H1 (cell line): ENCODE data around the gene COPA. TPM values are rescaled to one million over a fixed set of nuclear protein-coding genes. Genes with fewer than 3 reads are reported as not detected.

ENCODE experiments used
- CTCF ChIA-PET: fragments of 300-600 bp; sonication (Branson Sonifier 250); formaldehyde crosslinking; loops from one replicate; lab custom pipeline; 2021; ENCODE audit not compliant: partially characterized antibody; lab: Charles Lee
- POLR2A ChIA-PET: fragments of 300-600 bp; sonication (Branson Sonifier 250); formaldehyde crosslinking; loops from one replicate; lab custom pipeline; 2021; ENCODE audit warnings: inconsistent platforms; ENCODE audit not compliant: partially characterized antibody; lab: Charles Lee
- DNase-seq, 2 experiments: peaks; one replicate each; pipeline versions ENCODE4 v3.0.0 to v3.0.0-alpha.2; 2010 to 2022; ENCODE audit warnings: low spot score in 2 of 2, low read depth in 1 of 2, mixed read lengths in 1 of 2
- FAIRE-seq: peaks from 2 replicates; lab custom pipeline; 2011; peaks lifted over from hg19 to GRCh38; lab: Jason Lieb, UNC
- H2AFZ ChIP-seq: 2 replicates; pipeline ENCODE4 v1.8.1; 2012; ENCODE audit warnings: low read length, inconsistent platforms
- H2AK5ac ChIP-seq: 2 replicates; pipeline ENCODE4 v1.6.1; 2013; ENCODE audit warnings: low read depth, low read length
- H2BK120ac ChIP-seq: replicated peaks from 2 replicates; pipeline ENCODE3; 2013; ENCODE audit warnings: low read depth, low read length, inconsistent platforms
- H2BK12ac ChIP-seq: 2 replicates; pipeline ENCODE4 v1.6.1; 2013; ENCODE audit warnings: low read depth, low read length
- H2BK15ac ChIP-seq: 2 replicates; pipeline ENCODE4 v1.6.1; 2013; ENCODE audit warnings: low read length
- H2BK20ac ChIP-seq: 2 replicates; pipeline ENCODE4 v1.6.1; 2013; ENCODE audit warnings: low read length
- H2BK5ac ChIP-seq: 2 replicates; pipeline ENCODE4 v1.6.1; 2013; ENCODE audit warnings: low read depth, low read length
- H3K14ac ChIP-seq: 2 replicates; pipeline ENCODE4 v1.6.1; 2013; ENCODE audit warnings: inconsistent platforms; ENCODE audit not compliant: insufficient read length
- H3K18ac ChIP-seq: 2 replicates; pipeline ENCODE4 v1.6.1; 2013; ENCODE audit warnings: low read length; ENCODE audit errors: extremely low read depth
- H3K23ac ChIP-seq: 2 replicates; pipeline ENCODE4 v1.6.1; 2013; ENCODE audit warnings: inconsistent platforms; ENCODE audit not compliant: insufficient read length
- H3K23me2 ChIP-seq: 2 replicates; pipeline ENCODE4 v1.6.1; 2013; ENCODE audit warnings: low read depth, low read length
- H3K27ac ChIP-seq: 2 replicates; pipeline ENCODE4 v1.6.1; 2011; ENCODE audit warnings: low read depth, low read length, inconsistent platforms
- H3K27me3 ChIP-seq, 4 experiments: replicated peaks in 1 of 4; 1 replicate in 1 of 4; 2 replicates in 3 of 4; pipeline versions ENCODE4 v1.6.1 to v1.8.1; 2011 to 2013; ENCODE audit warnings: low read length in 3 of 4, mild to moderate bottlenecking in 3 of 4, inconsistent platforms in 2 of 4, mixed read lengths in 2 of 4, moderate library complexity in 1 of 4; ENCODE audit not compliant: control insufficient read depth in 3 of 4, insufficient read depth in 3 of 4; ENCODE audit errors: extremely low read depth in 1 of 4
- H3K36me3 ChIP-seq, 4 experiments: 2 replicates each; pipeline versions ENCODE4 v1.6.1 to v1.8.1; 2011 to 2013; ENCODE audit warnings: mild to moderate bottlenecking in 4 of 4, low read length in 3 of 4, moderate library complexity in 2 of 4, control low read depth in 1 of 4, inconsistent platforms in 1 of 4; ENCODE audit not compliant: insufficient read depth in 4 of 4, control insufficient read depth in 2 of 4
- H3K4ac ChIP-seq: replicated peaks from 2 replicates; pipeline ENCODE3; 2013; ENCODE audit warnings: low read length, low read depth, mixed read lengths, inconsistent platforms; ENCODE audit not compliant: insufficient read length
- H3K4me1 ChIP-seq, 4 experiments: replicated peaks in 1 of 4; 1 replicate in 1 of 4; 2 replicates in 3 of 4; pipeline versions ENCODE4 v1.6.1 to v1.8.1; 2011 to 2013; ENCODE audit warnings: low read length in 3 of 4, inconsistent platforms in 2 of 4, mixed read lengths in 1 of 4; ENCODE audit not compliant: insufficient read depth in 4 of 4, control insufficient read depth in 3 of 4
- H3K4me2 ChIP-seq, 2 experiments: 2 replicates each; pipeline versions ENCODE4 v1.6.1 to v1.8.1; 2011 to 2013; ENCODE audit warnings: low read depth in 2 of 2, low read length in 2 of 2, control low read depth in 1 of 2, inconsistent platforms in 1 of 2, mild to moderate bottlenecking in 1 of 2; ENCODE audit not compliant: insufficient read depth in 1 of 2
- H3K4me3 ChIP-seq, 4 experiments: fragments of 200-600, 300-600 bp in 1 of 4; sonication (generic), shearing (Covaris generic), sonication (Bioruptor Twin) in 1 of 4; 2 replicates each; pipeline versions ENCODE4 v1.5.1 to v1.8.1; 2011 to 2016; ENCODE audit warnings: low read length in 4 of 4, low read depth in 3 of 4, control low read depth in 2 of 4, inconsistent platforms in 2 of 4, mild to moderate bottlenecking in 2 of 4, mixed read lengths in 1 of 4, moderate library complexity in 1 of 4; ENCODE audit not compliant: insufficient read depth in 2 of 4; ENCODE audit errors: extremely low read depth in 1 of 4
- H3K56ac ChIP-seq: replicated peaks from 2 replicates; pipeline ENCODE3; 2013; ENCODE audit warnings: low read depth, mild to moderate bottlenecking, mixed read lengths, low read length, inconsistent platforms; ENCODE audit not compliant: insufficient read length
- H3K79me1 ChIP-seq: 2 replicates; pipeline ENCODE4 v1.6.1; 2013; ENCODE audit warnings: low read depth, low read length, control low read depth
- H3K79me2 ChIP-seq, 2 experiments: 2 replicates each; pipeline versions ENCODE4 v1.6.1 to v1.8.1; 2012 to 2013; ENCODE audit warnings: low read length in 2 of 2, mild to moderate bottlenecking in 2 of 2, inconsistent platforms in 1 of 2; ENCODE audit not compliant: insufficient read depth in 2 of 2, control insufficient read depth in 1 of 2
- H3K9ac ChIP-seq, 4 experiments: replicated peaks in 1 of 4; 1 replicate in 1 of 4; 2 replicates in 3 of 4; pipeline versions ENCODE4 v1.6.1 to v1.8.1; 2011 to 2013; ENCODE audit warnings: low read depth in 3 of 4, low read length in 3 of 4, control low read depth in 2 of 4, mild to moderate bottlenecking in 2 of 4, moderate library complexity in 2 of 4, inconsistent platforms in 1 of 4; ENCODE audit errors: extremely low read depth in 1 of 4
- H3K9me3 ChIP-seq, 2 experiments: 2 replicates each; pipeline versions ENCODE4 v1.6.1 to v1.8.1; 2012 to 2013; ENCODE audit warnings: mild to moderate bottlenecking in 2 of 2, moderate library complexity in 2 of 2, control low read depth in 1 of 2, inconsistent platforms in 1 of 2, low read depth in 1 of 2, low read length in 1 of 2, mixed read lengths in 1 of 2; ENCODE audit not compliant: insufficient read depth in 2 of 2
- H4K20me1 ChIP-seq, 2 experiments: replicated peaks in 1 of 2; 2 replicates each; pipeline versions ENCODE3 to v1.8.1; 2011 to 2013; ENCODE audit warnings: inconsistent platforms in 2 of 2, low read length in 2 of 2, mild to moderate bottlenecking in 1 of 2; ENCODE audit not compliant: insufficient read depth in 2 of 2, control insufficient read depth in 1 of 2
- H4K5ac ChIP-seq: 2 replicates; pipeline ENCODE4 v1.6.1; 2013; ENCODE audit warnings: low read length, low read depth, mixed read lengths, inconsistent platforms; ENCODE audit not compliant: insufficient read length
- H4K8ac ChIP-seq: 2 replicates; pipeline ENCODE4 v1.8.0; 2013; ENCODE audit warnings: mild to moderate bottlenecking, moderate library complexity, low read length, inconsistent platforms; ENCODE audit not compliant: insufficient read depth; ENCODE audit errors: extremely low read depth
- H4K91ac ChIP-seq: replicated peaks from 2 replicates; pipeline ENCODE3; 2013; ENCODE audit warnings: low read length, mixed read lengths, inconsistent platforms; ENCODE audit not compliant: insufficient read length
- BACH1 ChIP-seq: IDR thresholded peaks from 2 replicates; pipeline ENCODE4 v1.6.1; 2012; ENCODE audit warnings: low read length, improper control_type of control experiment
- CEBPB ChIP-seq: IDR thresholded peaks from 2 replicates; pipeline ENCODE4 v1.6.1; 2012; ENCODE audit warnings: low read depth, low read length
- EP300 ChIP-seq, 2 experiments: IDR thresholded peaks; 1 replicate in 1 of 2; 2 replicates in 1 of 2; pipeline ENCODE4 v1.6.1; 2011 to 2012; ENCODE audit warnings: low read depth in 2 of 2, low read length in 2 of 2, mild to moderate bottlenecking in 2 of 2, borderline replicate concordance in 1 of 2, inconsistent platforms in 1 of 2, moderate library complexity in 1 of 2
- POLR2A ChIP-seq, 2 experiments: IDR thresholded peaks; 1 replicate in 1 of 2; 2 replicates in 1 of 2; pipeline ENCODE4 v1.6.1; 2011; ENCODE audit warnings: low read depth in 2 of 2, low read length in 2 of 2, mild to moderate bottlenecking in 2 of 2; ENCODE audit errors: control extremely low read depth in 1 of 2
- RXRA ChIP-seq: IDR thresholded peaks from 2 replicates; pipeline ENCODE4 v1.6.1; 2011; ENCODE audit warnings: low read depth, mild to moderate bottlenecking, low read length, moderate library complexity; ENCODE audit not compliant: insufficient read depth
- TBP ChIP-seq: IDR thresholded peaks from 2 replicates; pipeline ENCODE4 v1.6.1; 2011; ENCODE audit warnings: low read depth, low read length, improper control_type of control experiment
- ZNF274 ChIP-seq: IDR thresholded peaks from 2 replicates; pipeline ENCODE4 v1.7.0; 2012; ENCODE audit warnings: low read length, borderline replicate concordance; ENCODE audit errors: extremely low read depth
- WGBS, 2 experiments: shearing (Covaris generic) in 1 of 2; methylation state at CpG; one replicate each; pipeline versions ENCODE4 v1.1.6 to v1.1.7; 2013 to 2015; ENCODE audit warnings: low lambda C conversion rate in 2 of 2, mixed read lengths in 2 of 2, inconsistent platforms in 1 of 2, low coverage in 1 of 2, missing lambda C conversion rate in 1 of 2; ENCODE audit not compliant: insufficient replicate concordance in 2 of 2, insufficient coverage in 1 of 2, insufficient read length in 1 of 2; ENCODE audit errors: extremely low coverage in 1 of 2, missing lambda C conversion rate in 1 of 2; 5-methylcytosine and 5-hydroxymethylcytosine counted together
- polyA plus RNA-seq, 7 experiments: library from polyadenylated mRNA; depleted of rRNA in 3 of 7; stranded (reverse) in 5 of 7; unstranded in 2 of 7; fragments of >200 nt in 5 of 7; fragments of 200-250 nt in 2 of 7; gene quantifications; 1 replicate in 5 of 7; 2 replicates in 1 of 7; 4 replicates in 1 of 7; pipeline versions ENCODE4 v1.2.1 to v1.2.3, GENCODE V29; 2011 to 2013; ENCODE audit warnings: missing spikeins in 2 of 7, mixed read lengths in 2 of 7
- total RNA-seq: library from RNA; stranded (reverse); fragmentation: NEBNext Ultra II Directional; extraction: Animal tissue kit (Norgen Biotek cat#: 25700); gene quantifications from 2 replicates; pipeline ENCODE4 v1.2.1, GENCODE V29; 2021

COPA gene
- total and polyA plus RNA-seq, 2 of the 8 experiments (the other 6 are each of a cell fraction or from before 2014, with no cell fraction given) = 78.2 to 115 TPM

- H3K4ac ChIP-seq = no peak overlapping the region
- peak overlapping the region; percentile 41; the same call in 1 of the 2 replicates for H2BK12ac ChIP-seq
- no peaks in the 10 kb centered on the region for H3K9me3 ChIP-seq
- H3K27me3 ChIP-seq = no peaks in the 10 kb centered on the region
- no peak overlapping the region for H3K27ac ChIP-seq
- H3K4me1 ChIP-seq = peaks cover 3 to 5% (median 4%) of the 10 kb centered on the region in 4 experiments; a peak in 5 of 7 replicates
- no peaks in the 10 kb centered on the region for H3K79me2 ChIP-seq
- H3K23ac ChIP-seq = no peak overlapping the region
- no peak overlapping the region for H2AFZ ChIP-seq
- no peak overlapping the region for H2BK120ac ChIP-seq
- DNase-seq (no peak), FAIRE-seq (no peak)
- H3K4me3 ChIP-seq = no peak overlapping the region
- 91% methylated on average over 8 of the region's 8 CpGs; no CpG with 5 or more reads in 1 of the 2 experiments for WGBS, 2 experiments
- ChIA-PET POLR2A (interaction anchor here (0.5 to 17.2 kb wide), 4 partner anchors 8 to 165 kb away, joined by 3 to 244 read pairs (median 50); no protein-coding TSS in a partner anchor), CTCF (interaction anchor here (4.3 to 26.0 kb wide), 3 partner anchors 7 to 69 kb away, joined by 20 to 683 read pairs (median 165); no protein-coding TSS in a partner anchor)
- H2BK15ac ChIP-seq = no peak overlapping the region
- no peak for TF ChIP-seq EP300 (IDR thresholded peaks at IDR 0.05; ENCODE audit: borderline replicate concordance in 1 of 2, low read depth in 2 of 2, low read length in 2 of 2)
- no peak for TF ChIP-seq BACH1
- no peak for TF ChIP-seq CEBPB
- TF ChIP-seq POLR2A (IDR thresholded peaks at IDR 0.05; ENCODE audit: control extremely low read depth in 1 of 2, low read depth in 2 of 2, low read length in 2 of 2) = no peak
- TF ChIP-seq RXRA = no peak
- no peak for TF ChIP-seq TBP
- TF ChIP-seq ZNF274 = no peak
- H4K20me1 ChIP-seq = no peaks in the 10 kb centered on the region
- H4K91ac ChIP-seq = no peak overlapping the region
- 0 out of 2 replicates have a peak, but pooled peaks cover 1% of the 10 kb centered on the region for H3K23me2 ChIP-seq
- no peak overlapping the region for H2BK20ac ChIP-seq
- H3K4me2 ChIP-seq = no peak overlapping the region
- no peak overlapping the region for H3K14ac ChIP-seq
- no peak overlapping the region for H4K5ac ChIP-seq
- H3K79me1 ChIP-seq = no peaks in the 10 kb centered on the region
- peaks cover 6 to 32% (median 28%) of the 10 kb centered on the region in 4 experiments for H3K36me3 ChIP-seq
- no peak overlapping the region for H4K8ac ChIP-seq
- H3K18ac ChIP-seq = no peak overlapping the region
- no peak overlapping the region for H3K56ac ChIP-seq
- peak overlapping the region; percentile 44; the same call in 1 of the 2 replicates for H2BK5ac ChIP-seq
- H3K9ac ChIP-seq = no peak overlapping the region
- no peak overlapping the region for H2AK5ac ChIP-seq
These were observed 17.2 kb upstream of the COPA start for GRCh38 chr1:160360227-160360695.
